SW 1271 (cell line): ENCODE data around the gene ARMCX4.
"Not testable (repeated sequence)": the region's sequence is repeated elsewhere in the genome, so short reads cannot be mapped to it uniquely, and the experiment has no call there.

Experiments
- DNase-seq, 2 experiments: peaks; one replicate each; lab custom pipeline; 2025; lab: John Stamatoyannopoulos, UW

ARMCX4 gene

GRCh38 chrX:101485212-101485949 is at the start of gene ARMCX4:
TSS of gene ARMCX4 (plus strand) at chrX:101485456. CDS start at chrX:101488590, 3,134 bp downstream.
- no peak for DNase-seq

GRCh38 chrX:101442085-101442484 is 43.2 kb upstream of the ARMCX4 start:
- DNase-seq = no peak

- DNase-seq = no peak
These were observed 36.0 kb upstream of the ARMCX4 start for GRCh38 chrX:101449279-101449678.

- DNase-seq = no peak
These were observed 35.2 kb upstream of the ARMCX4 start for GRCh38 chrX:101450085-101450484.

- DNase-seq = no peak
These were observed 34.3 kb upstream of the ARMCX4 start for GRCh38 chrX:101450961-101451360.

GRCh38 chrX:101452056-101452455 is 33.2 kb upstream of the ARMCX4 start:
- no peak for DNase-seq

- no peak for DNase-seq
These were observed 24.6 kb upstream of the ARMCX4 start for GRCh38 chrX:101460669-101461068.

- peak in 1 of 2 experiments; percentile 0 for DNase-seq
These were observed 22.4 kb upstream of the ARMCX4 start for GRCh38 chrX:101462892-101463291.

- no peak for DNase-seq
These were observed 6.9 kb upstream of the ARMCX4 start for GRCh38 chrX:101478366-101478765.

- DNase-seq = no peak
These were observed 3.0 kb upstream of the ARMCX4 start for GRCh38 chrX:101482296-101482695.

GRCh38 chrX:101483705-101484104 is 1.6 kb upstream of the ARMCX4 start:
- no peak for DNase-seq

- DNase-seq = no peak
These were observed 1.1 kb upstream of the ARMCX4 start for GRCh38 chrX:101484135-101484534.

GRCh38 chrX:101488796-101489195 is 3.5 kb downstream of the ARMCX4 start:
- DNase-seq = no peak

GRCh38 chrX:101491943-101492342 is 6.7 kb downstream of the ARMCX4 start:
- DNase-seq = no peak

- DNase-seq = no peak
These were observed 8.0 kb downstream of the ARMCX4 start for GRCh38 chrX:101493225-101493624.

GRCh38 chrX:101502929-101503328 is 17.7 kb downstream of the ARMCX4 start:
- not testable (repeated sequence) for DNase-seq

- DNase-seq = no peak
These were observed 22.1 kb downstream of the ARMCX4 start for GRCh38 chrX:101507372-101507771.

GRCh38 chrX:101507986-101508385 is 22.7 kb downstream of the ARMCX4 start:
- no peak for DNase-seq

GRCh38 chrX:101530944-101531343 is 45.7 kb downstream of the ARMCX4 start:
- DNase-seq = no peak
